Gastrocnemius medialis (tissue), 4 donors: ENCODE measurements around the gene RARRES2. TPM values are rescaled to one million over a fixed set of nuclear protein-coding genes. Genes with fewer than 3 reads are reported as not detected.
A peak's percentile ranks its signal among the peaks of the same experiment; 100 is the strongest.

Source experiments
- ATAC-seq, 2 donors: fragments of 150-250 bp; one replicate each; pipeline ENCODE4 v1.9.1; 2016
- DNase-seq, 2 donors: peaks; one replicate each; pipeline ENCODE4 v3.0.0-alpha.2; 2019
- H3K27ac ChIP-seq, 4 donors: fragments of 200-600 bp; sonication (generic); 1 replicate in 1 of 4; 2 replicates in 3 of 4; pipeline ENCODE4 v1.5.1; 2016 to 2018; ENCODE audit warnings: mild to moderate bottlenecking in 2 of 4, moderate library complexity in 1 of 4
- H3K27me3 ChIP-seq, 3 donors: fragments of 200-600 bp; sonication (generic) in 2 of 3; 1 replicate in 1 of 3; 2 replicates in 2 of 3; pipeline versions ENCODE4 v1.5.1 to v1.6.0; 2016 to 2019; ENCODE audit warnings: mild to moderate bottlenecking in 1 of 3, moderate library complexity in 1 of 3
- H3K36me3 ChIP-seq, 2 donors: fragments of 200-600 bp; sonication (generic) in 1 of 2; one replicate each; pipeline ENCODE4 v1.5.1; 2017 to 2018
- H3K4me1 ChIP-seq, 2 donors: fragments of 200-600 bp; sonication (generic) in 1 of 2; one replicate each; pipeline ENCODE4 v1.5.1; 2016 to 2017; ENCODE audit warnings: mild to moderate bottlenecking in 2 of 2
- H3K4me3 ChIP-seq, 4 donors: fragments of 200-600 bp; sonication (generic) in 3 of 4; 1 replicate in 1 of 4; 2 replicates in 3 of 4; pipeline ENCODE4 v1.5.1; 2016 to 2019; ENCODE audit warnings: mild to moderate bottlenecking in 2 of 4
- H3K9me3 ChIP-seq, 3 donors: fragments of 200-600 bp; sonication (generic) in 2 of 3; 1 replicate in 1 of 3; 2 replicates in 2 of 3; pipeline ENCODE4 v1.5.1; 2016 to 2019
- CTCF ChIP-seq, 5 experiments: fragments of 450-650 bp in 3 of 5; fragments of 200-600 bp in 2 of 5; sonication (generic) in 2 of 5; IDR thresholded peaks in 4 of 5; conservative IDR thresholded peaks in 1 of 5; 1 replicate in 4 of 5; 2 replicates in 1 of 5; pipeline ENCODE4 v1.5.1; 2016 to 2019; ENCODE audit warnings: antibody characterized with exemption in 5 of 5, mild to moderate bottlenecking in 3 of 5, moderate library complexity in 3 of 5
- POLR2A ChIP-seq, 2 donors: fragments of 450-650 bp; IDR thresholded peaks; one replicate each; pipeline ENCODE4 v1.6.1; 2017; ENCODE audit warnings: antibody characterized with exemption in 2 of 2, mild to moderate bottlenecking in 2 of 2, moderate library complexity in 2 of 2
- in situ Hi-C, 4 donors: fragments of 200-750 bp; cut with MboI; loops; one replicate each; pipeline versions ENCODE4 v1.15.0 to v1.8.0; 2017; ENCODE audit warnings: low sequenced_read_pairs in 4 of 4
- intact Hi-C: fragments of 100-400 bp; cut with DNase I; formaldehyde crosslinking; loops from one replicate; pipeline ENCODE4 v1.15.1; 2023; ENCODE audit warnings: low total_unique reads
- total RNA-seq, 4 donors: library from RNA; depleted of rRNA; stranded (reverse); fragments of >200 nt; gene quantifications; one replicate each; pipeline versions ENCODE4 v1.1.0 to v1.2.3, GENCODE V29; 2016

The RARRES2 gene
- total RNA-seq, 4 donors from 2014 or later = 4.7 to 14.3 (median 6.5) TPM

GRCh38 chr7:150361402-150361801 is 20.0 kb upstream of the RARRES2 start:
- Histone ChIP-seq H3K4me1 (peaks cover 29 to 35% of the 10 kb centered on the region in 2 donors), H3K36me3 (no peaks in the 10 kb centered on the region), H3K9me3 (no peaks in the 10 kb centered on the region), H3K27ac (peak overlapping the region; percentile 64 to 78 (median 74)), H3K27me3 (no peaks in the 10 kb centered on the region), H3K4me3 (no peak overlapping the region)
- DNase-seq (no peak), ATAC-seq (no peak)
- in situ Hi-C loops = no loop called here
- intact Hi-C loops = loop anchor here (10.0 kb wide), 2 partner anchors 883 to 1477 kb away; partner anchors contain the start of genes EZH2 and SMARCD3
- TF ChIP-seq POLR2A (IDR thresholded peaks at IDR 0.05) (no peak), CTCF (IDR thresholded peaks at IDR 0.05 in 4 of 5, conservative IDR thresholded peaks at IDR 0.05 in 1 of 5) (no peak)

GRCh38 chr7:150360363-150361058 is 19.1 kb upstream of the RARRES2 start:
- DNase-seq (no peak), ATAC-seq (no peak)
- H3K36me3 ChIP-seq = no peaks in the 10 kb centered on the region
- H3K4me1 ChIP-seq = peaks cover 29 to 35% of the 10 kb centered on the region in 2 donors
- no peaks in the 10 kb centered on the region for H3K9me3 ChIP-seq
- in situ Hi-C loops = no loop called here
- TF ChIP-seq CTCF (IDR thresholded peaks at IDR 0.05 in 4 of 5, conservative IDR thresholded peaks at IDR 0.05 in 1 of 5) (no peak), POLR2A (IDR thresholded peaks at IDR 0.05) (no peak)
- intact Hi-C loops = loop anchor here (10.0 kb wide), 2 partner anchors 884 to 1476 kb away; partner anchors contain the start of genes EZH2 and SMARCD3
- no peaks in the 10 kb centered on the region for H3K27me3 ChIP-seq
- H3K4me3 ChIP-seq = no peak overlapping the region
- H3K27ac ChIP-seq = no peak overlapping the region

- DNase-seq = no peak
- Histone ChIP-seq H3K4me3 (no peak overlapping the region), H3K27ac (no peak overlapping the region), H3K36me3 (no peaks in the 10 kb centered on the region), H3K9me3 (no peaks in the 10 kb centered on the region), H3K27me3 (no peaks in the 10 kb centered on the region), H3K4me1 (peaks cover 29 to 35% of the 10 kb centered on the region in 2 donors)
- intact Hi-C loops = loop anchor here (10.0 kb wide), 2 partner anchors 885 to 1475 kb away; partner anchors contain the start of genes EZH2 and SMARCD3
- in situ Hi-C loops = no loop called here
- ATAC-seq = no peak
- TF ChIP-seq POLR2A (IDR thresholded peaks at IDR 0.05) = no peak
- TF ChIP-seq CTCF (IDR thresholded peaks at IDR 0.05 in 4 of 5, conservative IDR thresholded peaks at IDR 0.05 in 1 of 5) = no peak
These were observed 18.4 kb upstream of the RARRES2 start for GRCh38 chr7:150359622-150360362.

- no peaks in the 10 kb centered on the region for H3K9me3 ChIP-seq
- no peak overlapping the region for H3K4me3 ChIP-seq
- TF ChIP-seq CTCF (IDR thresholded peaks at IDR 0.05 in 4 of 5, conservative IDR thresholded peaks at IDR 0.05 in 1 of 5) (no peak), POLR2A (IDR thresholded peaks at IDR 0.05) (no peak)
- no peaks in the 10 kb centered on the region for H3K27me3 ChIP-seq
- in situ Hi-C loops = no loop called here
- no peak for DNase-seq
- no peak overlapping the region for H3K27ac ChIP-seq
- H3K36me3 ChIP-seq = no peaks in the 10 kb centered on the region
- ATAC-seq = no peak
- intact Hi-C loops = no loop called here
- H3K4me1 ChIP-seq = peaks cover 24 to 29% of the 10 kb centered on the region in 2 donors
These were observed 17.7 kb upstream of the RARRES2 start for GRCh38 chr7:150358988-150359621.
